ENCODE data around the gene BDKRB1.

GRCh38 chr14:96269359-96269710, 13.3 kb downstream of the BDKRB1 start:
- TF ChIP-seq, protein P1, sequence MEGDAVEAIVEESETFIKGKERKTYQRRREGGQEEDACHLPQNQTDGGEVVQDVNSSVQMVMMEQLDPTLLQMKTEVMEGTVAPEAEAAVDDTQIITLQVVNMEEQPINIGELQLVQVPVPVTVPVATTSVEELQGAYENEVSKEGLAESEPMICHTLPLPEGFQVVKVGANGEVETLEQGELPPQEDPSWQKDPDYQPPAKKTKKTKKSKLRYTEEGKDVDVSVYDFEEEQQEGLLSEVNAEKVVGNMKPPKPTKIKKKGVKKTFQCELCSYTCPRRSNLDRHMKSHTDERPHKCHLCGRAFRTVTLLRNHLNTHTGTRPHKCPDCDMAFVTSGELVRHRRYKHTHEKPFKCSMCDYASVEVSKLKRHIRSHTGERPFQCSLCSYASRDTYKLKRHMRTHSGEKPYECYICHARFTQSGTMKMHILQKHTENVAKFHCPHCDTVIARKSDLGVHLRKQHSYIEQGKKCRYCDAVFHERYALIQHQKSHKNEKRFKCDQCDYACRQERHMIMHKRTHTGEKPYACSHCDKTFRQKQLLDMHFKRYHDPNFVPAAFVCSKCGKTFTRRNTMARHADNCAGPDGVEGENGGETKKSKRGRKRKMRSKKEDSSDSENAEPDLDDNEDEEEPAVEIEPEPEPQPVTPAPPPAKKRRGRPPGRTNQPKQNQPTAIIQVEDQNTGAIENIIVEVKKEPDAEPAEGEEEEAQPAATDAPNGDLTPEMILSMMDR (IDR thresholded peaks at IDR 0.05), result no peak
- no peak for TF ChIP-seq POLR2A (IDR thresholded peaks at IDR 0.05)

Data from thyroid gland (tissue), 4 donors.